PC-3 (cell line): Measurements from ENCODE around the gene NLGN1. TPM values are rescaled to one million over a fixed set of nuclear protein-coding genes. Genes with fewer than 3 reads are reported as not detected.
A peak's percentile ranks its signal among the peaks of the same experiment; 100 is the strongest.

Experiments
- ATAC-seq: fragments of 200-7000 bp; cut with Tn5 transposase; 2 replicates; pipeline ENCODE4 v1.9.1; 2020; ENCODE audit warnings: mild to moderate bottlenecking, moderate library complexity
- BruUV-seq: library from RNA; stranded (reverse); fragments of 400-500 nt; replicated peaks from 2 replicates; lab custom pipeline; 2021; lab: Mats Ljungman, UMichigan
- CTCF ChIA-PET: fragments of 300-600 bp; sonication (Branson Sonifier 250); formaldehyde crosslinking; loops from one replicate; lab custom pipeline; 2022; ENCODE audit warnings: antibody characterized with exemption; lab: Charles Lee
- POLR2A ChIA-PET: fragments of 300-600 bp; sonication (Branson Sonifier 250); formaldehyde crosslinking; loops from one replicate; lab custom pipeline; 2022; ENCODE audit warnings: antibody characterized with exemption; ENCODE audit not compliant: unreplicated experiment; lab: Charles Lee
- DNase-seq: peaks from one replicate; pipeline ENCODE4 v3.0.0-alpha.2; 2015
- H2AFZ ChIP-seq: fragments of 300-600 bp; sonication (generic); 2 replicates; pipeline ENCODE4 v1.6.0; 2016; ENCODE audit warnings: antibody characterized with exemption, low read length
- H3F3A ChIP-seq: fragments of 300-600 bp; sonication (generic); one replicate; pipeline ENCODE4 v1.6.0; 2017; ENCODE audit warnings: antibody characterized with exemption, low read length, control low read depth, mild to moderate bottlenecking; ENCODE audit not compliant: unreplicated experiment
- H3K27ac ChIP-seq: fragments of 300-600 bp; sonication (generic); 2 replicates; pipeline ENCODE4 v1.5.1; 2016; ENCODE audit warnings: mild to moderate bottlenecking, low read length
- H3K27me3 ChIP-seq: fragments of 300-600 bp; sonication (generic); 2 replicates; pipeline ENCODE4 v1.6.1; 2016; ENCODE audit warnings: low read length, mixed read lengths
- H3K36me3 ChIP-seq: fragments of 300-600 bp; sonication (generic); 2 replicates; pipeline ENCODE4 v1.6.1; 2016; ENCODE audit warnings: low read depth, mixed run types, low read length, mixed read lengths
- H3K4me1 ChIP-seq: fragments of 300-600 bp; sonication (generic); 2 replicates; pipeline ENCODE4 v1.5.1; 2016; ENCODE audit warnings: low read length; ENCODE audit not compliant: insufficient read depth
- H3K4me2 ChIP-seq: fragments of 300-600 bp; sonication (generic); 2 replicates; pipeline ENCODE4 v1.6.0; 2016; ENCODE audit warnings: low read length
- H3K4me3 ChIP-seq: fragments of 300-600 bp; sonication (generic); 2 replicates; pipeline ENCODE4 v1.5.1; 2016; ENCODE audit warnings: mild to moderate bottlenecking, low read length, mixed read lengths
- H3K79me2 ChIP-seq: fragments of 300-600 bp; sonication (generic); 2 replicates; pipeline ENCODE4 v1.6.1; 2017; ENCODE audit warnings: low read length, mixed read lengths
- H3K9ac ChIP-seq: fragments of 300-600 bp; sonication (generic); 2 replicates; pipeline ENCODE4 v1.6.0; 2016; ENCODE audit warnings: mild to moderate bottlenecking, low read length
- H3K9me2 ChIP-seq: fragments of 300-600 bp; sonication (generic); replicated peaks from 2 replicates; pipeline ENCODE4 v1.6.1; 2016; ENCODE audit warnings: mixed run types, low read length, mixed read lengths
- H3K9me3 ChIP-seq: fragments of 300-600 bp; sonication (generic); 2 replicates; pipeline ENCODE4 v1.6.1; 2016; ENCODE audit warnings: low read length, mixed read lengths
- H4K20me1 ChIP-seq: fragments of 300-600 bp; sonication (generic); 2 replicates; pipeline ENCODE4 v1.6.1; 2016; ENCODE audit warnings: low read length, mixed read lengths
- CTCF ChIP-seq: fragments of 300-600 bp; sonication (generic); conservative IDR thresholded peaks from 2 replicates; pipeline ENCODE4 v1.5.1; 2017; ENCODE audit warnings: antibody characterized with exemption, low read depth, mild to moderate bottlenecking, low read length
- EZH2 ChIP-seq: fragments of 300-600 bp; sonication (generic); IDR thresholded peaks from one replicate; pipeline ENCODE4 v1.6.1; 2017; ENCODE audit warnings: antibody characterized with exemption, mild to moderate bottlenecking, low read length; ENCODE audit not compliant: unreplicated experiment
- EZH2phosphoT487 ChIP-seq: fragments of 300-600 bp; sonication (generic); IDR thresholded peaks from 2 replicates; pipeline ENCODE4 v1.6.1; 2018; ENCODE audit warnings: mild to moderate bottlenecking, antibody characterized with exemption, low read length, borderline replicate concordance
- intact Hi-C: fragments of 100-400 bp; cut with micrococcal nuclease; formaldehyde crosslinking; loops from 2 replicates; pipeline ENCODE4 v1.9.0; 2023
- total RNA-seq: library from RNA; depleted of rRNA; stranded (reverse); fragments of >200 nt; gene quantifications from 2 replicates; pipeline ENCODE4 v1.2.3, GENCODE V29; 2014

Gene NLGN1
- total RNA-seq, 1 experiment from 2014 or later, result 0.77 TPM

GRCh38 chr3:174198199-174198598 lies 800.7 kb downstream of the NLGN1 start:
- no peak overlapping the region for H2AFZ ChIP-seq
- H3F3A ChIP-seq, result peaks cover 5% of the 10 kb centered on the region
- H3K9ac ChIP-seq, result no peak overlapping the region
- ChIA-PET POLR2A (interaction anchor here (0.5 to 0.6 kb wide), 2 partner anchors 10 to 236 kb away, joined by 3 to 4 read pairs; no protein-coding TSS in a partner anchor), CTCF (interaction anchor here (1.1 kb wide), 1 partner anchor 243 kb away, joined by 5 read pairs; no protein-coding TSS in a partner anchor)
- 0 out of 2 replicates have a peak overlapping the region, but pooled peaks have one; percentile 19 for H3K4me3 ChIP-seq
- no peaks in the 10 kb centered on the region for H3K9me2 ChIP-seq
- H4K20me1 ChIP-seq, result no peaks in the 10 kb centered on the region
- H3K27me3 ChIP-seq, result no peaks in the 10 kb centered on the region
- TF ChIP-seq CTCF, result no peak
- TF ChIP-seq EZH2, result no peak
- TF ChIP-seq EZH2phosphoT487, result no peak
- intact Hi-C loops, result loop anchor here (2.0 to 5.0 kb wide), 3 partner anchors 45 to 134 kb away; no protein-coding TSS in a partner anchor
- H3K4me2 ChIP-seq, result peak overlapping the region; percentile 43; the same call in 1 of the 2 replicates
- H3K4me1 ChIP-seq, result peaks cover 43% of the 10 kb centered on the region
- no TSS peak for BruUV-seq
- no peaks in the 10 kb centered on the region for H3K79me2 ChIP-seq
- peak overlapping the region; percentile 25; the same call in 1 of the 2 replicates for H3K27ac ChIP-seq
- no peaks in the 10 kb centered on the region for H3K36me3 ChIP-seq
- peak; percentile 92 for DNase-seq
- peak; percentile 86 for ATAC-seq
- no peaks in the 10 kb centered on the region for H3K9me3 ChIP-seq

GRCh38 chr3:174199696-174200095 lies 802.2 kb downstream of the NLGN1 start:
- DNase-seq, result peak; percentile 54
- no peaks in the 10 kb centered on the region for H3K36me3 ChIP-seq
- intact Hi-C loops, result loop anchor here (2.0 to 5.0 kb wide), 3 partner anchors 47 to 133 kb away; no protein-coding TSS in a partner anchor
- no peak overlapping the region for H3K4me3 ChIP-seq
- peak overlapping the region; percentile 23 for H3K27ac ChIP-seq
- no peak overlapping the region for H2AFZ ChIP-seq
- ChIA-PET CTCF (no interaction called here), POLR2A (interaction anchor here (0.5 kb wide), 1 partner anchor 240 kb away, joined by 3 read pairs; no protein-coding TSS in a partner anchor)
- no peaks in the 10 kb centered on the region for H3K9me3 ChIP-seq
- no peak for TF ChIP-seq EZH2
- no peak for TF ChIP-seq CTCF
- no peak for TF ChIP-seq EZH2phosphoT487
- H3K9me2 ChIP-seq, result no peaks in the 10 kb centered on the region
- ATAC-seq, result peak; percentile 64
- no TSS peak for BruUV-seq
- no peaks in the 10 kb centered on the region for H3K27me3 ChIP-seq
- H3K9ac ChIP-seq, result no peak overlapping the region
- H3F3A ChIP-seq, result peaks cover 5% of the 10 kb centered on the region
- no peaks in the 10 kb centered on the region for H3K79me2 ChIP-seq
- H3K4me2 ChIP-seq, result peak overlapping the region; percentile 18
- no peaks in the 10 kb centered on the region for H4K20me1 ChIP-seq
- H3K4me1 ChIP-seq, result peaks cover 43% of the 10 kb centered on the region

GRCh38 chr3:174202116-174202515 lies 804.6 kb downstream of the NLGN1 start:
- H3K4me3 ChIP-seq, result no peak overlapping the region
- H3K4me2 ChIP-seq, result no peak overlapping the region
- intact Hi-C loops, result no loop called here
- TF ChIP-seq EZH2phosphoT487 (no peak), EZH2 (no peak), CTCF (no peak)
- H3K27me3 ChIP-seq, result no peaks in the 10 kb centered on the region
- ATAC-seq, result no peak
- no peak overlapping the region for H3K27ac ChIP-seq
- ChIA-PET POLR2A (no interaction called here), CTCF (no interaction called here)
- no peaks in the 10 kb centered on the region for H4K20me1 ChIP-seq
- peaks cover 5% of the 10 kb centered on the region for H3F3A ChIP-seq
- no peak for DNase-seq
- H3K9ac ChIP-seq, result no peak overlapping the region
- H3K4me1 ChIP-seq, result peaks cover 42% of the 10 kb centered on the region
- no TSS peak for BruUV-seq
- H2AFZ ChIP-seq, result no peak overlapping the region
- no peaks in the 10 kb centered on the region for H3K79me2 ChIP-seq
- H3K9me2 ChIP-seq, result no peaks in the 10 kb centered on the region
- H3K9me3 ChIP-seq, result no peaks in the 10 kb centered on the region
- no peaks in the 10 kb centered on the region for H3K36me3 ChIP-seq
